Measurements from ENCODE around the gene ARHGAP25. TPM values are rescaled to one million over a fixed set of nuclear protein-coding genes. Genes with fewer than 3 reads are reported as not detected.

The ARHGAP25 gene
- total and polyA plus RNA-seq, 12 donors = 2.6 to 17.3 (median 5.2) TPM

DNA sequence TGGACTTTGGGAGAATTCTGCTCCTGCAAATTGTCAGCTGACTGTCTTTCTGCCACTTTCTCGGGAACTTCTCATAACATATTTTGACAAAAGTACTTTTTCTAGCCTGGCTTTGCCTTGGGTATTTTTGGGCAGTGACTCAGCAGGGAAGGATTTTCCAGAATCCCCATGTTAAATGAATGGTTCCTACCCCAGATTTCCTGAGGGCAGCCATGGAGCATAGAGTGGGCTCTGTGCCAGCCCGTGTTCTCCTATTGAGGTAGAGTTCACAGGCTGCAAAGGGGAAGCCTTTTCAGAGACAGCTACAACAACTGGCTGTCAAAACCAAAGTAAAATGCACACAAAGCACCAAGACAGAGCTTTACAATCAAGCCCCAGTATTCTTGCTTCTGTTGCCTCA is 76.8 kb downstream of the ARHGAP25 start:
- Histone ChIP-seq H3K27me3 (no peaks in the 10 kb centered on the region), H3K36me3 (peaks cover 0 to 88% (median 10%) of the 10 kb centered on the region in 9 donors), H3K9me3 (no peaks in the 10 kb centered on the region), H3K27ac (peak overlapping the region in 5 of 10 donors; percentile 25 to 62 (median 51)), H3K4me3 (no peak overlapping the region), H3K4me1 (peaks cover 0 to 56% (median 7%) of the 10 kb centered on the region in 9 donors)
- 54 to 59% methylated on average over 2 of the region's 2 CpGs for WGBS, 2 donors
- TF ChIP-seq, protein P1, sequence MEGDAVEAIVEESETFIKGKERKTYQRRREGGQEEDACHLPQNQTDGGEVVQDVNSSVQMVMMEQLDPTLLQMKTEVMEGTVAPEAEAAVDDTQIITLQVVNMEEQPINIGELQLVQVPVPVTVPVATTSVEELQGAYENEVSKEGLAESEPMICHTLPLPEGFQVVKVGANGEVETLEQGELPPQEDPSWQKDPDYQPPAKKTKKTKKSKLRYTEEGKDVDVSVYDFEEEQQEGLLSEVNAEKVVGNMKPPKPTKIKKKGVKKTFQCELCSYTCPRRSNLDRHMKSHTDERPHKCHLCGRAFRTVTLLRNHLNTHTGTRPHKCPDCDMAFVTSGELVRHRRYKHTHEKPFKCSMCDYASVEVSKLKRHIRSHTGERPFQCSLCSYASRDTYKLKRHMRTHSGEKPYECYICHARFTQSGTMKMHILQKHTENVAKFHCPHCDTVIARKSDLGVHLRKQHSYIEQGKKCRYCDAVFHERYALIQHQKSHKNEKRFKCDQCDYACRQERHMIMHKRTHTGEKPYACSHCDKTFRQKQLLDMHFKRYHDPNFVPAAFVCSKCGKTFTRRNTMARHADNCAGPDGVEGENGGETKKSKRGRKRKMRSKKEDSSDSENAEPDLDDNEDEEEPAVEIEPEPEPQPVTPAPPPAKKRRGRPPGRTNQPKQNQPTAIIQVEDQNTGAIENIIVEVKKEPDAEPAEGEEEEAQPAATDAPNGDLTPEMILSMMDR (IDR thresholded peaks at IDR 0.05) = no peak
- intact Hi-C loops (cut with DNase I) = no loop called here
- DNase-seq (peak; percentile 54 to 55), ATAC-seq (peak in 5 of 8 donors; percentile 32 to 66 (median 62))

DNA sequence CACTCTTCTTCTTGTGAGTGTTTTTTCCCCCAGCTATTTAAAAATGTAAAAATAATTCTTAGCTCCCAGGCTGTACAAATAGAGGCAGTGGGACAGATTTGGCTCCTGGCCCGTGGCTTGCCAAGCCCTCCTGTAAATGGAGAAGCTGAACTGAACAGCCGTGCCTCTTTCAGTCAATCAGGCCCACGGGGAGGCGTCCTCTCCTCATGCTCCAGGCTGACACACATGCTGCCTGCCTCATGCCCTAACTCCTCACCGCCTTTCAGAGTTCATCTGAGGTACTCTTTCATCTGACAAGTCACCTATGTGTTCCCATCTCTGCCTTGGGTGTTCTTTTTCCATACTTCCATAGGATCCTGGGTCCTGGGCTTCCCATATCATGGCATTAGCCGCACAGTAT is 77.6 kb downstream of the ARHGAP25 start:
- H3K4me1 ChIP-seq = peaks cover 0 to 48% (median 7%) of the 10 kb centered on the region in 9 donors
- ATAC-seq (peak in 1 of 8 donors; percentile 43), DNase-seq (no peak)
- H3K36me3 ChIP-seq = peaks cover 0 to 89% (median 10%) of the 10 kb centered on the region in 9 donors
- H3K9me3 ChIP-seq = no peaks in the 10 kb centered on the region
- intact Hi-C loops (cut with DNase I) = no loop called here
- no peaks in the 10 kb centered on the region for H3K27me3 ChIP-seq
- H3K4me3 ChIP-seq = no peak overlapping the region
- H3K27ac ChIP-seq = peak overlapping the region in 1 of 10 donors; percentile 12
- WGBS, 2 donors = 75 to 77% methylated on average over 6 of the region's 6 CpGs
- TF ChIP-seq, protein P1 (IDR thresholded peaks at IDR 0.05) = no peak

DNA sequence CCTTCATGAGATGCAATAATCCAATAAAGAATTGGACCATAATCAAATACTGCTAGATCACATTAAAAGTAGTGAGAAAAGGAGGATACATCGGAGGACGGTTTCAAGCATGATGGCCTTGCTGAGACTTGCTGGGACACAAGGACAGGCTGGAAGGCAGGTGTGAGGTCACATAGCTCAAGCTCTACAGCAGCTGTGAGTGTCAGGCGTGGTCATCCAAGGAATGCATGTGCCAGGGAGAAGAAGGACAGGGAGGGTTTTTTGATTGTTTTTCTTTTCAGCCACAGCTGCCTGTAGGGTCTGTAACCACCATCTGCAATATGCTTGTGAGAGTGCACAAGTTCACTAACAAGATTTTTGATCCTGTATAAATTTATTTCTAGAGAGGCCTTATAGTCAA is 79.0 kb downstream of the ARHGAP25 start:
- ATAC-seq = no peak
- H3K27ac ChIP-seq = no peak overlapping the region
- intact Hi-C loops (cut with DNase I) = no loop called here
- no peaks in the 10 kb centered on the region for H3K9me3 ChIP-seq
- H3K4me3 ChIP-seq = no peak overlapping the region
- DNase-seq = no peak
- H3K4me1 ChIP-seq = peaks cover 0 to 41% (median 7%) of the 10 kb centered on the region in 9 donors
- TF ChIP-seq, protein P1 (IDR thresholded peaks at IDR 0.05) = no peak
- peaks cover 0 to 91% (median 13%) of the 10 kb centered on the region in 9 donors for H3K36me3 ChIP-seq
- no peaks in the 10 kb centered on the region for H3K27me3 ChIP-seq
- 95 to 97% methylated on average over 3 of the region's 3 CpGs for WGBS, 2 donors

DNA sequence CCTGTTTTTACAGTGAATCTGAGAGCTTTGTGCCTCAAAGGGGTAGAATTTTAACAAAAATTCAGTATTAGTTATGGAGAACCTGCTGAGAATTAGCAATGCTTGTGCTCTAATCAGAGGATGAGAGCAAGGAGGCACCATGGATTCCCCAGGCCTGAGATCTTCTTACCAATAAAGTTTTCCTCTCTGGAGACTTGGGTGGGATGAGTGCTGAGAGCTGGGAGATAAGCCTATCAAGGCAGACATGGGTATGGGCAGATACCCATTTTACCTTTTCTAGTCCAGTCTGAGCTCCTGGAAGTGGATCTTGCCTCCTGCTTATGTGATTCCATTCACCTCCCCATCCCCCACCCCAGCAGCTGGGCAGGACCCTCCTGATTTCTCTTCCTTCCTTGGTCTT is 82.7 kb downstream of the ARHGAP25 start:
- DNase-seq = no peak
- Histone ChIP-seq H3K4me1 (peaks cover 0 to 14% (median 3%) of the 10 kb centered on the region in 9 donors), H3K27me3 (no peaks in the 10 kb centered on the region), H3K9me3 (no peaks in the 10 kb centered on the region), H3K4me3 (no peak overlapping the region), H3K36me3 (peaks cover 0 to 100% (median 20%) of the 10 kb centered on the region in 9 donors), H3K27ac (peak overlapping the region in 1 of 10 donors; percentile 6)
- no peak for ATAC-seq
- intact Hi-C loops (cut with DNase I) = no loop called here
- TF ChIP-seq, protein P1 (IDR thresholded peaks at IDR 0.05) = no peak
